GM21528 (cell line): ENCODE data around the gene WDR12.
A peak's percentile ranks its signal among the peaks of the same experiment; 100 is the strongest.
"Not testable (repeated sequence)": the region's sequence is repeated elsewhere in the genome, so short reads cannot be mapped to it uniquely, and the experiment has no call there.

ENCODE experiments used
- ATAC-seq: cut with Tn5 transposase; IDR thresholded peaks from one replicate; pipeline ENCODE4 v1.9.1; 2021; ENCODE audit warnings: mild to moderate bottlenecking, moderate library complexity; ENCODE audit not compliant: unreplicated experiment, low FRiP score

WDR12 gene

GRCh38 chr2:202905507-202905906, 6.0 kb downstream of the WDR12 start:
- ATAC-seq, result not testable (repeated sequence)

DNA sequence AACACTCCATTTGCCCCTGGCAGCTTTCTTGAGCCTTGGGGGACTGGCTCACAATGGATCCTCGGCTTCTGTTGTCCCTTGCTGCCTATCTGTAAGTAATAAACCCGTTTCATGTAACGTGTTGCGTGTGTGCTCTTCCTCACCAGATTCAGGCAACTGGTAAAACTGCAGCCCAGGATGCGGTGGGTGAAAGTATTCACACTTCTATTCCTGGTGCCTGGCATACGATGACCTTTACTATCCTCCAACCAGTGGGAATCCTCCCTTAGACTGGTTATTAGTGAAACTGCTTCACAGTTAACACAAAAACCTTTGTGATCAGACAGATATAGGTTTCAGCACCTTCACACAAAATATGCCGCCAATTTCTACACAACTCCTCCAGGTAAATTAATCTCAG, 26.3 kb downstream of the WDR12 start:
- no peak for ATAC-seq

DNA sequence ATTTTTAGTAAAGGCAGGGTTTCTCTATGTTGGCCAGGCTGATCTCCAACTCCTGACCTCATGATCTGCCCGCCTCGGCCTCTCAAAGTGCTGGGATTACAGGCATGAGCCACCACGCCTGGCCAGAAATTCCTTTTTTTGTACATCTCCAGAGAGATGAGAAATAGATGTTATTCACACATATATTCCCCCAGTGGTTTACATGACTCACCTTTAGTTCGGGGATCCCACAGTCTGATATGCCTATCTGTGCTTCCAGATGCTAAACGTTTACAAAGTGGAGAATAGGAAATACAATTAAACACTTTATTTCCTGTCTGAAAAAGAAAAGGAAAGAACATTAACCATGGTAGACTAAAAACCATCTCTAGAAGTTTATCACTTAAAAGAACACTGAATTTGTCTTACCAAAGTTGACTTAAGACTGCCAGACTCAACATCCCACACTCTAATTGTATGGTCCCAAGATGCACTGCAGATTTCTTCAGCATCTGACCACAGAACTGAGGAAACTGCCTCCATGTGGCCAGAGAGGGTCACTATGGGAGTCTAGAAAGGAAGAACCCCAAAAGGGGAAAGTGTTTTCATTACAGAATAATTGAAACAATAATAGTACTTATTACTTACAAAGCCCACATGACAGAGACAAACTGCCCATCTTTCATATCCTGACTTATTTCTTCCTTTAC, 27.3 kb downstream of the WDR12 start:
- ATAC-seq, result no peak

DNA sequence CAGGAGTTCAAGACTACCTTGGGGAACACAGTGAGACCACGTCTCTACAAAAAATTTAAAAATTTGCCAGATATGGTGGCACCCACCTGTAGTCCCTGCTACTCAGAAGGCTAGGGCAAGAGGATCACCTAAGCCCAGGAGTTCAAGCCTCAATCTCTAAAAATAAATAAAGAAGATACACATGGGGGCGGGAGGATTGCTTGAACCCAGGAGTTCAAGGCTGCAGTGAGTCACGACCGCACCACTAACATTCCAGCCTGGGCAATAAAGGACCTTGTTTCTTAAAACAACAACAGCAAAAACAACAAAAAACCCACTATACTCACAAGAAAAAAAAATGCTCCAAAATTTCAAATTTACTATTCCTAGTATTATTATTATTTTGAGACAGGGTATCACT, 29.9 kb downstream of the WDR12 start:
- ATAC-seq, result no peak

DNA sequence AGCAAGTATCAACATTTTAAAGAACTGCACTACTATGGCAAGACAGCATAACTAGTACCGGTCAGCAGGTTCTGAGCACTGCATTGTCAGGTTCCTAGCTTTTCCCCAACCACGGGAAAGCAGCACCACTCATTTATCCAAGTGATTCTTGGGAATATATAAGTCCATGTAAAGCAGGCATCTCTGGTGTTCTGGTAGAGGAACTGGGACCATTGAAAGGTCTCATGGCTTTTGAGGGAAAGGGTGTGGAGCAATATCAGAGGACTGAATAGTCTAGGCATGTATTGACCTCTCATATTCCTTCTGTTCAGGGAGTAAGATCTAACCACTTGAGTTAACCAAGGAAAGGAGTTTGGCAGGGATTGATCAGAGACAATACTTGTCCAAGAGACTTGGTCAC, 33.8 kb downstream of the WDR12 start:
- ATAC-seq, result no peak

DNA sequence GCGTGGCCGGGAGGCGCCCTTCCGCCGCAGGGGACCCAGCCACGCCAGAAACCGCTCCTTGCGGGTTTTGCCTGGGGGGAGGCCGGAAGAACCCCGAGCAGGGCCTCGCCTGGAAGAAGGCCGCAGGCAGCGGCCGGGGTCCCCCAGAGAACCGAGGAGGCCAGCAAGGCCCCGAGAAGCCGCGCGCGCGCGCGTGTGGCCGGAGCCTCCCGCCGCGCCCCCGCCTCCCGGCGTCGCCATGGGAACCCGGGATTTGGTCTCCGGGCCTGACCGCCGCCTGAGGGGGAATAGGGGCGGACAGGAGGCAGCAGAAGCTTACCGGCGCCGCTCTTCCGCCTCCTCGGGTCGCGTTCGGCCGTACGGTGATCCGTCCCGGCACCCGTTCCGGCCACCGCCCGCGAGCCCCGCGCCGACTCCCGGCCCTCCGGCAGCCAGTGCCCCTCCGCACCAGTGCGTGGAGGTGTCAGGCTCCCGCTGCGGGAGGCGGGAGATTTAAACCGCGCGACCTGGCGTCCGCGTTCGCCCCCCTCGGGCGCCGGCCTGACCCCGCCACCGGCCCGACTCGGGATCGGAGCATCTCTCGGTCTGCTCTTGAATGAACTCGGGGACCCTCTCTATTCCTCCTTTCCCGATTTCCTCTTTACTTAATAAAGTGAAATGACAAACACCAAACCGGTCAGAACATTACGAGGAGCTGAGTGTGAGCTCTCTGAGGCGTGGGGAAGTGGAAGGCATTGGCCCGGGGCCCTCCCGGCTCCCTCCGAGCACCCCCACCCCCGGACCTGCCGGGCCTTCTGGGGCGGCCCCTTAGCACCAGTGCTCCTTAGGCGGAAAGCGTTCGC, 40.0 kb downstream of the WDR12 start, which contains the start of gene ICA1L:
ICA1L (minus strand) TSS at position 467 of the 842 bp plus-strand sequence. CDS start 42,757 bp downstream, outside the sequence.
- peak; percentile 69 for ATAC-seq

- peak; percentile 71 for ATAC-seq
These were observed 40.8 kb downstream of the WDR12 start for GRCh38 chr2:202870431-202871299.

DNA sequence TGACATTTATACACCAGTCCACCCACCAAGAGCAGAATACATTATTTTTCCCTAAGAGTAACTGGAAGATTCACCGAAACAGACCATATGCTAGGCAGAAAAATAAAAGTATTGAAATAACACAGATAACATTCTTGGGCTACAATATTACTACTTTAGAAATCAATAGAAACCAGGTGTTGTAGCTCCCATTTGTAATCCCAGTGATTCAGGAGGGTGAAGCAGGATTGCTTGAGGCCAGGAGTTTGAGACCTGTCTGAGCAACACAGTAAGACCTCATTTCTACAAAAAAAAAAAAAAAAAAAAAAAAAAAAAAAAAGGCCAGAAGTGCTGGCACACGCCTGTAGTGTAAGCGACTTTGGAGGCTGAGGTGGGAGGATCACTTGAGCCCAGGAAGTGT, 49.5 kb downstream of the WDR12 start:
- no peak for ATAC-seq

- ATAC-seq, result no peak
These were observed 52.9 kb downstream of the WDR12 start for GRCh38 chr2:202858601-202859000.

GRCh38 chr2:202849343-202849742, 62.1 kb downstream of the WDR12 start:
- not testable (repeated sequence) for ATAC-seq

GRCh38 chr2:202848813-202849212, 62.7 kb downstream of the WDR12 start:
- no peak for ATAC-seq

GRCh38 chr2:202847693-202848524, 63.6 kb downstream of the WDR12 start:
- no peak for ATAC-seq

DNA sequence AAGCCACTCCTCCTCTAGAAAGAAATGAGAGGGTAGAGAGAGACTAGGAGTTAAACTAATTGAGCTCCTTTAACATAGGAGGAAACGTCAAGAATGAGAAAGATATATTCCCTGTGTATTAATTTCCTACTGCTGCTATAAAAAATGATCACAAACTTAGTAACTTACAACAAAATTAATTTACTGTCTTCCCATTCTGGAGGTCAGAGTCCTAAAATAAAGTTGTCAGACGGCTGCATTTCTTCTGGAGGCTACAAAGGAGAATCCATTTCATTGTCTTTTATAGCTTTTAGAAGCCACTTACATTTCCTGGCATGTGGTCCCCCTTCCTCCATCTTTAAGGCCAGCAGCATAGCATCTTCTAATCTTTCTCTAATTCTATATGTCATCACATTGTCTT, 66.8 kb downstream of the WDR12 start:
- no peak for ATAC-seq

DNA sequence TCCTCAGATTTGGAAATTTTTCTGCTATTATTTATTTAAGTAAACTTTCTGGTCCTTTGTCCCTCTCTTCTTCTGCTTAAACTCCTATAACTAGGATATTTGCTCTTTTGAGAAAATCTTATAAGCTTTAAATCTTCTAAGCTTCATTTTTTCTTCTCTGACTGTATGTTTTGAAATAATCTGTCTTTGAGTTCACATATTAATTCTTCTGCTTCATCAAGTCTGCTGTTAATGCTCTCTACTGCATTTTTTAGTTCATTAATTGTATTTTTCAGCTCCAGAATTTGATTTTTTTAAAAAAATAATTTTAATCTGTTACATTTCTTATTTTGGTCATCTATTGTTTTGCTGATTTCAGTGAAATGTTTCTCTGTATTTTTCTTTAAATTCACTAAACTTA, 68.8 kb downstream of the WDR12 start:
- no peak for ATAC-seq

DNA sequence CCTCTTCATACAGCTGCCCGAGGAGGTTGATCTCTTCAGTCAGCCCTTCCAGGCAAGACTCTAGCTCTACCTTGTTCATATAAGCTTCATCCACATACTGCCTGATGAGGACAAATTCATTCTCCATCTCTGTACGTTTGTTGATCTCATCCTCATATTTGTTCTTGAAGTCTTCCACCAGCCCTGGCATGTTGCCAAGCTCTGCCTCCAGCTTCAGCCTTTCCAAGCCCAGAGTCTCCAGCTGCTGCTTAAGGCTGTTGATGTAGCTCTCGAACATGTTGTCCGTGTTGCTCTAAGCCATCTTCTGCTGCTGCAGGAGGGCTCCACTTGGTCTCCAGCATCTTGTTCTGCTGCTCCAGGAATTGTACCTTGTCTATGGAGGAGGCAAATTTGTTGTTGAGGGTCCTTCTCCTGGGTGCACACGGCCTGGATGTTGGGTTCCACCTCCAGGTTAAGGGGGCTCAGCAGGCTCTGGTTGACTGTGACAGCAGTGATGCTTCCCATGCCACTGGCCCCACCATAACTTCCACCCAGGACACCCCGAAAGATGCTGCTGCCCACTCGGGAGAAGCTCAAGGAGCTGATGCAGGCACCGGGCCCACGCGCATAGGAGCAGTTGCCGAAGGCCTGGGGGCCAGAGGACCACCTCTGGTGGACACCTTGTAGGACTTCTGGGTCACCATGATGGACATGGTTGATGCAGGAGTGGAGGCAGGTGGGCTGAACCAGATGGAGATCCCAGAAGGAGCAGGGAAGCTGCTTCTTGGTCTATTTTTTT, 70.2 kb downstream of the WDR12 start:
- ATAC-seq, result no peak

DNA sequence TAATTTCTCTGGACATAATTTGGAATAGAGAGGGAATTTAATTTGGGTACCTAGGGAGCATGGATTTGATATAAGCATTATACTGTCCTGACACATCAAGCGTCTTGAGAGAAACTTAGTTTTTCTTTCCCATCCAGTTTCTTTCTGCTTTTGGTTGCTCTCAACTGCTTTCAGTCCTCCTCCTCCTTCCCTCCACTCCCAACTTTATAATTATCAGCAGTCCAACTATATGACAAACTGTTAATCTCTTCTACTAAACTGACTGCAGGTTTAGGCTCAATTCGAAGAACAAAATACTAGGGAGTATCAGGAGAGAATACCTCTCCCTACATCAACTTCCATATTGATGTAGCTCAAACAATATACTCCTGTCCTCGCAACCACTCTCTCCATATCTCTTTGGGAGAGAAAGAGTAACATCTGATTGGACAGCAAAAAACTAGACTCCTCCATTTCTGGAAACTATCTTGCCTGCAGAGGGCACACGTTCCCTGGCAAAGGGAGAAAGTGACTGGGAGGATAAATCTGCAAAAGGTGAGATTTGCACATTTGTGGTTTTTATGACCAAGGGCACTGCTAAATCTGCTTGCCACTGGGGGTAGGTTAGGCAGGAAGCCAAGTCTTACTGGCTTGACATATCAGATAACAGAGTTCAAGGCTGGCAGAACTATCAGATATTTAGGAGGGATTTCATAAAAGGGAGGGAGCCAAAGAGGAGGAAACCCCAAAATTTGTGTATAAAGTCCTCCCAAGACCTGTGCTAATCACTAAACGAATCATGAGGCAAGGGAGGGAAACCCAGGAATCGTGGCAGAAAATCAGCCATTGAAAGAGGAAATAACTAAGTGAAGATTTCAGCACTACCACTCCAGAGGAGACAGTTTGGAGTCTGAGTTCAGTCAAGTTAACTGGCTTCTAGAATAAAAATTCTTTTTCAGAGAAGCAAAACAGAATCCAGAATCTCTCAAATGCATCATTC, 79.9 kb downstream of the WDR12 start:
- peak; percentile 44 for ATAC-seq

DNA sequence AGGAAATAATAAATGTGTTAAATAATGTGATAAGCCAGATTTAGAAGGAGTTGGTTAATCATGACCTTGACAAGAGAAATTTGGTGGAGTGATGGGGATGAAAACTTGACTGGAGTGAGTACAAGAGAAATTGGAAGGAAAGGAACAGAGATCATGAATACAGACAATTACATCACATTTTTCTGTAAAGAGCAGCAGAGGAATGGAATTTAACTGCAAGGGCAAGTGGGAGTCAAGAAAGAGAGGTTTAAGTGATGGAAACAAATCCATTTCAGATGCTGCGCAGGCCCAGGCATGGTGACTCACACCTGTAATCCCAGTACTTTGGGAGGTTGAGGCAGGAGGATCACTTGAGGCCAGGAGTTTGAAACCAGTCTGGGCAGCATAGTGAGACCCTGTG, 86.6 kb downstream of the WDR12 start:
- ATAC-seq, result no peak
